HG03095 (cell line): Measurements from ENCODE around the gene SPINK8.
"Not testable (repeated sequence)": the region's sequence is repeated elsewhere in the genome, so short reads cannot be mapped to it uniquely, and the experiment has no call there.

Source experiments
- ATAC-seq: cut with Tn5 transposase; IDR thresholded peaks from one replicate; pipeline ENCODE4 v1.9.1; 2021; ENCODE audit warnings: moderate library complexity; ENCODE audit not compliant: unreplicated experiment

The SPINK8 gene

GRCh38 chr3:48331706-48332435, 1.6 kb downstream of the SPINK8 start:
- ATAC-seq: not testable (repeated sequence)

GRCh38 chr3:48320996-48321395, 12.5 kb downstream of the SPINK8 start:
- ATAC-seq: no peak

DNA sequence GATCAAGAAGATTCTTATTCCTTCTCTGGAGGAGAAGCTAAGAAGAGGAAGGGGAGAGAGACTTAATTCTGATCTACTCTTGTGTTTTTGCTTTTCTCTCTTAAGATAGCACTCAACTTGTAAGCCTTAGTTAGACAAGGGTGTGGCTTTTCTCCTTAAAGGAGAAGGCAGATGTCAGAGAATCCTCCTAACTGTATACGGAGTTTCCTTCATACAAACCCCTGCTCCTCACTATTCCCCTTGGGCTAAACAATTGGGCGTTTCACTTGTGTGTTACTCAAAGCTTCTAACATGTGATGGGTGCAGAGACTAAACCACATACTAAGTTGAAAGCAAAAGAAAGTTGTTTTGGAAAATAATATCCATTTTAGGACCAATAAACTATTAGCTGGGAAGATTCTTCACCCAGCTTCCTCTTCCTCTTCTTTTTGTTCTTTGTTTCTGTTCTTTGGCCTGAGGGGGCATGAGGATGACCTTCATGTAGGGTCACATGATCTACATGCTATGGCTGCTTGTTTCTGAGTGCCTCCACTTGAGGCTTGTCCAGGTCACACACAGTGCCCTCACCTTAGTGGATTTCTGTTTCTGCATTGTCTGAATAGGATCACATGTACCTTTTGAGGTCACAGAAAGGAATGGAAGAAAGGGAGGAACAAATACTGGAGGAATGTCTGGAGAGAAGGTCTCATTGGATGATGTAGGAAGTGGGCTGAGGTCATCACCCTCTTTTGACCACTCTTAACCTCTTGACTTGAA, 14.6 kb downstream of the SPINK8 start:
- no peak for ATAC-seq

GRCh38 chr3:48314542-48314941, 18.9 kb downstream of the SPINK8 start:
- no peak for ATAC-seq

DNA sequence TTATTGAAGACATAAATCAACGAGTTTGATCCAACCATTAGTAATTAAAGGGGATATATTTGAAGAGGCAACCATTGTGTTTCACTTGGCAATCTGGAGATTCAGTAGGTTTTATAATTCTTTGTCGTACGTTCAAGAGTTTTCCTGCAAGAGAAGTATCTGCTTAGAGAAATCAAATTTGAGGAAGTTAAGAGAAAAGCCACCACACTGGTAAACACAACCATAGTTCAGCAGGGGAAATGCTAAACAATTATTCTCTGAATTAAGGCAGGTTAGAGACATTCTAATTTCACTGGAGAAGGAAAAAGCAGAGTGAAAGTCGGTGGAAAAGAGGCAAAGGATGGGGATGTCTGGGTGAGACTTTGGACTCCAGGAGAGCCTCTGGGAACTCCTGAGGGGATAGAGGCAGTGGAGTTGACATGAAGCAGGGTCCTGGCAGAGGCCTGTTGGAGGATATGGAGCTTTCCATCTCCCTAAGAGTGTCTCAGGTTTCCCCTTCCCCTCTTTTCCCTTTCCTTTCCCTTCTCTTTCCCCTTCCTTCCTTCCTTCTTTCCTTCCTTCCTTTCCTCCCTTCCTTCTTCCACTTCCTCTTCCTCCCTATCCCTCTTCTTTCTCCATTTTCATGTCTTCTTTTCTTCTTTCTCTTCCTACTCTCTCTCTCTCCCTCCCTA, 26.5 kb downstream of the SPINK8 start:
- no peak for ATAC-seq

DNA sequence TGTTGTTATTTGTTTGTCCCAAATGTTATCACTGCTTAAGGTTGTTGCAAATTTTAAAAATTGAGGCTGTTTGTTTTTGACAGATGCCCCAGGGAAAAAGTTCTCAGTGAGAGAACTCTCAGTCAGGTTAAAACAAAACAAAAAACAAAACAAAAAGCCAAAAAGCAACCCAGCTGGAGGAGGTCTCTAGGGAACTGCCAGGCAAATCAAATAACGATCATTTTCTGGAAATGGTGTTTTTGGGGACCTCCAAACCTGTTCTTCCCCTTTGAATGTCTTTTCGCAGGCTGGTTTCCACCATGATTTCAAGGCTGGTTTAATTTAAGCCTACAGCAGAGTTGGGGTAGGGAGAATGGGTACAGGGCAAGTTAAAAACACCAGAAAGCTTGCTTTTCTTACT, 27.2 kb downstream of the SPINK8 start:
- ATAC-seq: no peak

GRCh38 chr3:48305396-48305795, 28.1 kb downstream of the SPINK8 start:
- no peak for ATAC-seq

- no peak for ATAC-seq
These were observed 30.4 kb downstream of the SPINK8 start for GRCh38 chr3:48303021-48303420.

DNA sequence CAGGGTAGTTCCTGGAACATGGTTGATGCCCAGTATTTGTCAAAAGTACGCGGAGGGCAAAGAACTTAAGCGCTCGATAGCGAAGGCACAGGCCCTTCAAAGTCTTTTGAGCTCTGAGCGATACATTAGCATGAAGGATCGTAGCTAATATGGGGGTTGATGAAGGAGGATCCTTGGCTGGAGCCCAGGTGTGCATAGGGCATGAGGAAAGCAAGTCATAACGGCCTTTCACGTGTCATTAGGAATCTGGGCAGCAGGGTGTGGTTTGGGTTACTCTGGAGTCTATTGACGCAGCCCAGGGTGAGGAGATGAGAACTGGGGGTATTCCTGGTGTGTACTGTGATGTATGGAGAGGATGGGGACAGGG, 31.7 kb downstream of the SPINK8 start:
- ATAC-seq: no peak

- peak; percentile 83 for ATAC-seq
These were observed 32.3 kb downstream of the SPINK8 start, which contains the start of gene NME6 for GRCh38 chr3:48301020-48301799. NME6 (minus strand) TSS chr3:48301367.

DNA sequence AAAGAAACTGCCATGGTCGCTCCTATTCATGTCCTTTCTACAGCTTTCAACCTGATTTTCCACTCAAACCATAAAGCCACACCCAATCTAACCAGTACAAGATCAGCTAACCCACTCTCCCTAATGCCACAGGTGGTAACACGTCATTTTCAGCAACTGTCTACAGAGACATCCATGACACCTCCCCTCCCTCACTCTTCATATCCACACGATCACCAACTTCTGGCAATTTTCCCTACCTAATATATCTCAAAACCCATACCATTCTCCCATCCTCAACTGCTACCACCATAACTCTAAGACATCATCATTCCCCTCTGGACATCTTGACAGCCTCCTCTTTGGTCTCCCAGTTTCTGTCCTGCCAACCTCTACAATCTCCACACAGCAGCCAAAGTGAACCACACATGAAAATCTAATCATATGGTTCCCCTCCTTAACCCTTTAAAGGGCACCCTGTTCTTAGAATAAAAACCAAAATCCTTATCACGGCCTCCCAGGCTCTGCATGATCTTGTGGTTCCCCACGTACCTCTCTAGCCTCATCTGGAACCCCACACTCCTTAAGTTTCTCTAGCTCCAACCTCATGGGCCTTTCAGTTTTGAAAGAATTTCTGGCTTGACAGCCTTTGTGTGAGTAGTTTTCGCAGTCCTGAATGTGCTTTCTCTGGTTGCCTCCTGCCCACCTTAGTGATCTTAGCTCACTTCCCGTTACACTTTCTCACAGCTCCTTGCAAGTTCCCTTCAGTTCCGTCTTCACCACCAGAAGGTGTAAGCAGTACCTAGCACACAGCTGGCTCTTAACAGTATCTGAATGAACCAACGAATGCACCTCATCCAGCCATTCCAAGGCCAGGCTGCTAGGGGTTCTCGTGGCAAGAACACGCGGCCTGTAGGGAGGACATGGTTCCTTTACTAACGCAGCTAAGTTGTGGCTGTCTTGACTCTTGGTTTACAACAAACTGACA, 33.4 kb downstream of the SPINK8 start:
- peak; percentile 52 for ATAC-seq

DNA sequence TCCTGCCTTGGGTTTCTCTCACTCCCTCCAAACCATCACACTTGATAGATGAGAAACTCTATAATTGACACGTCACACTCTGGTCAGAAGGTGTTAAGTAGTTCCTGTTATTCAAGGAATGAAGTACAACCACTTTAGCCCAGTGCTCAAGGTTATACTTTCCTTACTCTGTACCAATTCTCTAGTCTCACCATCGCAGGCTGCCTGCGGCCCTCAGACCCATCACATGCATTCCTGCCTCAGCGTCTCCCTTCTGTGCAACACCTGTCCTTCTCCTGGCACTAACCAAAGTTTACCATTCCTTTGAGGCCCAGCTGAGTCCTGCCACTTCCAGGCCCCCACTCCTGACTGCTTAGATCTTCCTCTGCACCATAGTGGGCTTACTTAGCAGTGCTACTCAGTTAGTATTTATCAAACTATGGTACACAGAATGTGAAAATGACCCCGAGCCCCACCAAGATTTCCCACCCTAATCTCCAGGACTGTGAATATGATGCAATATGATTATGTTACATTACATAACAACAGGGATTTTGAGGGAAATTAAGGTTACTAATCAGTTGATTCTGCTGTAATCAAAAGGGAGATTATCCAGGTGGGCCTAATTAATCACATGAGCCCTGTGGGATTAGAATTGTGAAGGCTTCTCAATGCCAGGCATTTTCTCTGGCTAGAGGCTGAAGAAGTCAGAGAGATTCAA, 36.2 kb downstream of the SPINK8 start:
- ATAC-seq: no peak

DNA sequence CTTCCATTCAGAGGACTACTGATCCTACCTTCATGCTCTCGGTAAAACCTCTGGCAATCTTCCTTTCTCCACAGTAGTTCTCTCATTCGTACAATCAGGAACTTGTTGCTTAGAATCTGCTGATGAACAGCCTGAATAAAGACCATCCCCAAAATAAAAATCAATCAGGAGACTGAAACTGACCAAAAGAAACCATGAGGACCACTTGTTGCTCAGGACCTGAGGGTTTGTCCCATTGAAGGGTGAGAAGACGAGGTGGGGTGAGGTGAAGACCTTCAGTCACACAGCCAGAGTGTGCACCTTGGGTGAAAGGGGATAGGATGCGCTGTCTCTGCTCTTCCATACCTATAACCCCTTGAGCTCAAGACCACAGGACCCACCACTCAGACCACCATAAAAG, 36.8 kb downstream of the SPINK8 start:
- ATAC-seq: no peak

DNA sequence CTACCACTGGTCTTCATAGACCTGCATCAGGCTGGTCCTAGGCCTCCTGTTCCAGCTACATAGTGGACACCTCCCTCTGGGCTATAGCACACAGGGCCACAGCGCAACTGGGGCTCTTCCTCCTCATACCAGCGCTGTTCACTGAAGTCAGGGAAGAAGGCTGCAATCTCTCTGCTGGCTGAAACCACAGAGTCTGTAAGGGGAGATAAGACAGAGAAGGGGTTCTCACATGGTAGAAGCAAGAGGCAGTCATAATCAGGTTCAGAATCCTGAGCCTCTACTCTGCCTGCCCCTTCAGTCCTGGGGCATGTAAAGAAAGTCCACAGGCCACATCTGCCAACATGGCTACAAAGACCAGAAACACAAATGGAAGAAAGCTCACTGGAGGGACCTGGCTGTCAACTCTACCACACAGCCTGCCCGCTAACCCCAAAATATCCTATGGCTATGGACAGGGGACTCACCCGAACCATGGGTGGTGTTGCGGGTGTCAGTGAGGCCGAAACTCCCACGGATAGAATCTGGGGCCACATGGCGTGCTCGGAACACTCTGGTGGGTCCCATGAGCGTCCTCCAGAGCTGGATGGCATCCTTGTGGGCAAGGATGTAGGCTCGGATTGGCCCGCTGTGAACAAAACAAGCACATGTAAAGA, 38.7 kb downstream of the SPINK8 start:
- no peak for ATAC-seq

- ATAC-seq: no peak
These were observed 43.8 kb downstream of the SPINK8 start for GRCh38 chr3:48289659-48290058.

DNA sequence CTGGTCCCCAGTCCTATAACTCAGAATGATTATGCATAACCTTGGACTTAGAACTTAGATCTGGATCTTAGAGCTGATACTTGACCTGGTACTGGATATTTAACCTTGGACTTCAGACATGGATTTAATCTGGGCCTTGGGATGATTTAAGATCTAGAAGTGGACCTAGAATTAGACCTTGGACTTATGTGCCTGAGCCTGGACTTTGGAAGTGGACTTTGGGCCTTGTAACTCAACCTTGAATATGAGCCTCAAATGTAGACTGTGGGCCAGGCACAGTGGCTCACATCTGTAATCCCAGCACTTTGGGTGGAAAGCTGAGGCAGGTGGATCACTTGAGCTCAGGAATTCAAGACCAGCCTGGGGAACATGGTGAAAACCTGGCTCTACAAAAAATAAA, 46.4 kb downstream of the SPINK8 start:
- ATAC-seq: no peak

DNA sequence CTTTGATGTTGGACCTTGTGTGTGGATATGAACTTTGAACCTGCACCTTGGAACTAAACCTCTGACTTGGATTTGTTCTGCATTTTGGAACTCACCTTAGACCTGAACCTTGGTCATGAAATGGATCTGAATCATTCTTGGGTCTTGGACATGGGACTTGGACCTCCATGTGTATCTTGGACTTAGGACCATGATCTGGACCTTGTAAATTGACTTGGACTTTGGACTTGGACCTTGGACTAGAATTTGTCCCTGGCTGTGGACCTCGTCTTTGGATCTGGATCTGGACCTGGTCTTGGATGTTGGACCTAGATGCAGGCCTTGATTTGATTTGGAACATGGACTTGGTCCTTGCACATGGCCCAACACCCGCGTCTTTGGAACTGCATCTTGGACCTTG, 47.2 kb downstream of the SPINK8 start:
- ATAC-seq: no peak

DNA sequence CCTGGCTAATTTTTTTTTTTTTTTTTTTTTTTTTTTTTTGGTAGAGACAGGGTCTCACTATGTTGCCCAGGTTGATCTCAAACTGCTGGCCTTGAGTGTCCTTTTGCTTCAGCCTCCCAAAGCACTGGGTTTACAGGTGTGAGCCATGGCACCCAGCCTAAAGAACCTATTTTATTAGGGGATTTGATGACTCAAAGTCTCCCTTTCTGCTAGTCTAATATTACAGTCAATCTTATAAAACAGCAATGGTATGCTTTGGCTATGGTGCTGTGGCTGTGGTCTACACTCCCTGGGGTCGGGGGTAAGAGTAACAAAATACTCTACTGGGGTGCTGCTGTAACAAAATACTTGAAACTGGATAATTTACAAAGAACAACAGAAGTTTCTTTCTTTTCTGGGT, 47.8 kb downstream of the SPINK8 start:
- ATAC-seq: no peak

DNA sequence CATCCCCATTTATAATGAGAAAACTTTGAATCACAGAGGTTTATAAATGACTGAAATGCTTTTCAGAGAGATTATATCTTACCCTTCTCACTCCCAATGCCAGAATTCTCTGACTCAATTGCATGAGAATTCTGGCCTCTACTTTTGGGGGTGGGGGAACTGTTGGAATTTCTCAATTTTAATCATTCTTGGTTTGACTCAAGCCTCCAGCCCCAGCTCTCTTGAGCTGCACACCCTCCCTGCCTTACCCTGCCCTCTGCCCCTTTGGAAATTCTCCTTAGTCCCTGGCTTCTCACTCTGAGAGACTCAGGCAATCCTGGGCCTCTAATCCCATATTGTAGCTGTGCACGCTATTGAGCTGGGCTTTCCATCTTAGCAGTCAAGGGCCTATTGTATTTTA, 48.3 kb downstream of the SPINK8 start:
- no peak for ATAC-seq
